SK-N-MC (cell line): ENCODE measurements around the gene CLSTN2.

Source experiments
- EZH2 ChIP-seq: fragments of 200-600 bp; sonication (generic); IDR thresholded peaks from one replicate; pipeline ENCODE4 v1.6.1; 2017; ENCODE audit warnings: antibody characterized with exemption
- POLR2AphosphoS5 ChIP-seq: IDR thresholded peaks from 2 replicates; pipeline ENCODE4 v1.6.1; 2012; ENCODE audit warnings: mild to moderate bottlenecking, low read depth, low read length, borderline replicate concordance

DNA sequence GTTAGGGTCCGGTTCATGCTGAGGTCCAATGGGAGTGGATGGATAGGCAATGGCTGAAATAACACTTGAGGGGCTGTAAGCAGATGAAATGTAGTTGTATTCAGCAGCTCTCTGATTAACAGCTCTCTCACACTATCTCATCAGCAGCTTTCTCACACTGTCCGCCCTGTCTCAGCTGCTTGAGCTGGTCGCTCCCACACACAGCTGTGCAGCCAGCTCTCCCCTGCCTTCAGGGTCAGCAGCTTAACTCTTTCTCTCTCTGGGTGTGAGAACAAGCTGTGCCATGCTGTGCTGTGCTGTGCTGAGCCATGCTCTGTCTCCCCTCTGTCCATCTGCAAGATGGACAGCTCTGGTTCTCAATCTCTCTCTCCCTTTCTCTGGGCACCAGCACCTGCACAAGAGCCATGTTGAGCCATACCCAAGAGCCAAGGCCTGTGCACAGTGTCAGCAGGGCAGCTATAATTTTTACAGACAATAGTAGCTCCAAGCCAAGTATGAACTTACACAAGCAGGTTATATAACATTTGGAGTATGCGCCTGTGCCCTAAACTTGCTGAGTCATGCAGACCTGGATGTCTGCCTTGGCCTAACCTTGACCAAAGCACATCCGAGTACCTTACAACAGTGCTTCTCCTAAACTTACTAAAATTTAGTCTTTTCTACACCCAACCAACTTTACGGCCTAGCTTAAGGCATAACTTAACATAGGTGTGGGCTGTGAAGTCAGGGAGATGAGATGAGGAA is 451.5 kb downstream of the CLSTN2 start:
- no peak for TF ChIP-seq POLR2AphosphoS5
- no peak for TF ChIP-seq EZH2
